ENCODE results near the gene LAT.

DNA sequence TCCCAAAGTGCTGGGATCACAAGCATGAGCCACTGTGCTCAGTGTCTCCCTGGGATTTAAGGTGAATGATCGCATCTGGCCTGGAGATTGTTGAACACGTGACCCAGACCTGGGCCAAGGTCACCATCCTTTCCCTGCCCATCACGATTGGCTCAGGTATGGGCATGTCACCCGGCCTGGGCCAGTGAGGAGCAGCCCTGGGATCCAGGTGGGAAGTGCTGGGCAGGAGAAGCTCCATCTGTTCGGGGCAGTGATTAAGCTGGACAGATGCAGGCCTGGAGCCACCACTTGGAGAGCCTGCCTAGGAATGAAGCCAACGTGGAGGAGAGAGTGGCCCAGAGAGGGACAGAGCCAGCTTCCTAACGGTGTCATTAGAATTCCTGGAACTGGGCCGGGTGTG, 6.8 kb downstream of the LAT start:
- TF ChIP-seq, protein P1, sequence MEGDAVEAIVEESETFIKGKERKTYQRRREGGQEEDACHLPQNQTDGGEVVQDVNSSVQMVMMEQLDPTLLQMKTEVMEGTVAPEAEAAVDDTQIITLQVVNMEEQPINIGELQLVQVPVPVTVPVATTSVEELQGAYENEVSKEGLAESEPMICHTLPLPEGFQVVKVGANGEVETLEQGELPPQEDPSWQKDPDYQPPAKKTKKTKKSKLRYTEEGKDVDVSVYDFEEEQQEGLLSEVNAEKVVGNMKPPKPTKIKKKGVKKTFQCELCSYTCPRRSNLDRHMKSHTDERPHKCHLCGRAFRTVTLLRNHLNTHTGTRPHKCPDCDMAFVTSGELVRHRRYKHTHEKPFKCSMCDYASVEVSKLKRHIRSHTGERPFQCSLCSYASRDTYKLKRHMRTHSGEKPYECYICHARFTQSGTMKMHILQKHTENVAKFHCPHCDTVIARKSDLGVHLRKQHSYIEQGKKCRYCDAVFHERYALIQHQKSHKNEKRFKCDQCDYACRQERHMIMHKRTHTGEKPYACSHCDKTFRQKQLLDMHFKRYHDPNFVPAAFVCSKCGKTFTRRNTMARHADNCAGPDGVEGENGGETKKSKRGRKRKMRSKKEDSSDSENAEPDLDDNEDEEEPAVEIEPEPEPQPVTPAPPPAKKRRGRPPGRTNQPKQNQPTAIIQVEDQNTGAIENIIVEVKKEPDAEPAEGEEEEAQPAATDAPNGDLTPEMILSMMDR (IDR thresholded peaks at IDR 0.05; ENCODE audit: insufficient read depth, low read depth, low read length) = no peak
- no peak for TF ChIP-seq EZH2 (IDR thresholded peaks at IDR 0.05; ENCODE audit: insufficient read depth, low read length)
